Measurements from ENCODE around the gene PRMT7. TPM values are rescaled to one million over a fixed set of nuclear protein-coding genes. Genes with fewer than 3 reads are reported as not detected.

Gene PRMT7
- polyA plus RNA-seq, 3 donors, result 25.3 to 58.0 (median 30.6) TPM

GRCh38 chr16:68339214-68339613 is 28.4 kb downstream of the PRMT7 start:
- H3K27ac ChIP-seq (ENCODE audit: low read depth, low read length), result no peak overlapping the region
- 87 to 96% (median 92%) methylated on average over 13 of the region's 13 CpGs for WGBS, 3 donors

- no peak overlapping the region for H3K27ac ChIP-seq (ENCODE audit: low read depth, low read length)
- 92 to 93% (median 92%) methylated on average over 7 of the region's 7 CpGs for WGBS, 3 donors
Measured at GRCh38 chr16:68342620-68343019, 31.8 kb downstream of the PRMT7 start.

GRCh38 chr16:68343137-68343536 is 32.3 kb downstream of the PRMT7 start:
- H3K27ac ChIP-seq (ENCODE audit: low read depth, low read length), result no peak overlapping the region
- 92 to 95% (median 94%) methylated on average over 7 of the region's 7 CpGs for WGBS, 3 donors

- 66 to 93% (median 70%) methylated on average over 11 of the region's 11 CpGs for whole genome bisulfite sequencing, 3 donors
- H3K27ac ChIP-seq (ENCODE audit: low read depth, low read length), result no peak overlapping the region
Measured at GRCh38 chr16:68344252-68344651, 33.4 kb downstream of the PRMT7 start.

- WGBS, 3 donors, result 70 to 87% (median 72%) methylated on average over 11 of the region's 11 CpGs
- H3K27ac ChIP-seq (ENCODE audit: low read depth, low read length), result no peak overlapping the region
Measured at GRCh38 chr16:68345351-68345810, 34.6 kb downstream of the PRMT7 start.

GRCh38 chr16:68345958-68346635 is 35.3 kb downstream of the PRMT7 start:
- WGBS, 3 donors, result 93 to 96% (median 95%) methylated on average over 16 of the region's 16 CpGs
- H3K27ac ChIP-seq (ENCODE audit: low read depth, low read length), result no peak overlapping the region

- H3K27ac ChIP-seq (ENCODE audit: low read depth, low read length), result no peak overlapping the region
- 88 to 92% (median 89%) methylated on average over 12 of the region's 12 CpGs for WGBS, 3 donors
Measured at GRCh38 chr16:68346892-68347480, 36.2 kb downstream of the PRMT7 start.

GRCh38 chr16:68347605-68348004 is 36.8 kb downstream of the PRMT7 start:
- 86 to 89% (median 89%) methylated on average over 4 of the region's 4 CpGs for WGBS, 3 donors

GRCh38 chr16:68348639-68349445 is 38.0 kb downstream of the PRMT7 start:
- no peak overlapping the region for H3K27ac ChIP-seq (ENCODE audit: low read depth, low read length)
- 92 to 93% (median 92%) methylated on average over 25 to 27 of the region's 27 CpGs for WGBS, 3 donors

More at GRCh38 chr16:68347605-68348004, 36.8 kb downstream of the PRMT7 start:
- H3K27ac ChIP-seq (ENCODE audit: low read depth, low read length), result no peak overlapping the region

GRCh38 chr16:68349838-68350410 is 39.1 kb downstream of the PRMT7 start:
- WGBS, 3 donors, result 87 to 93% (median 89%) methylated on average over 10 of the region's 10 CpGs
- H3K27ac ChIP-seq (ENCODE audit: low read depth, low read length), result no peak overlapping the region

GRCh38 chr16:68350813-68351350 is 40.1 kb downstream of the PRMT7 start:
- no peak overlapping the region for H3K27ac ChIP-seq (ENCODE audit: low read depth, low read length)
- WGBS, 3 donors, result 93 to 94% (median 93%) methylated on average over 10 of the region's 10 CpGs

GRCh38 chr16:68351463-68351862 is 40.6 kb downstream of the PRMT7 start:
- WGBS, 3 donors, result 83 to 87% (median 85%) methylated on average over 11 of the region's 11 CpGs
- no peak overlapping the region for H3K27ac ChIP-seq (ENCODE audit: low read depth, low read length)

- H3K27ac ChIP-seq (ENCODE audit: low read depth, low read length), result no peak overlapping the region
- WGBS, 3 donors, result 87 to 96% (median 90%) methylated on average over 11 of the region's 11 CpGs
Measured at GRCh38 chr16:68351991-68352431, 41.2 kb downstream of the PRMT7 start.

GRCh38 chr16:68353366-68353765 is 42.5 kb downstream of the PRMT7 start:
- 87 to 90% (median 87%) methylated on average over 13 of the region's 13 CpGs for WGBS, 3 donors
- H3K27ac ChIP-seq (ENCODE audit: low read depth, low read length), result no peak overlapping the region

GRCh38 chr16:68354816-68355215 is 44.0 kb downstream of the PRMT7 start:
- 89 to 95% (median 94%) methylated on average over 9 of the region's 9 CpGs for WGBS, 3 donors
- no peak overlapping the region for H3K27ac ChIP-seq (ENCODE audit: low read depth, low read length)

- WGBS, 3 donors, result 71 to 78% (median 74%) methylated on average over 24 to 28 of the region's 28 CpGs
- no peak overlapping the region for H3K27ac ChIP-seq (ENCODE audit: low read depth, low read length)
Measured at GRCh38 chr16:68355447-68356248, 44.8 kb downstream of the PRMT7 start.

GRCh38 chr16:68356249-68356918 is 45.6 kb downstream of the PRMT7 start:
- no peak overlapping the region for H3K27ac ChIP-seq (ENCODE audit: low read depth, low read length)
- WGBS, 3 donors, result 42 to 81% (median 53%) methylated on average over 25 to 28 of the region's 28 CpGs

Measured in adipose tissue (tissue), 3 donors.